Neuronal stem cell (in vitro differentiated cells): Measurements from ENCODE around the gene ITSN2.
"Not testable (repeated sequence)": the region's sequence is repeated elsewhere in the genome, so short reads cannot be mapped to it uniquely, and the experiment has no call there.

ENCODE experiments used
- DNase-seq: peaks from one replicate; pipeline ENCODE4 v3.0.0-alpha.2; 2013; ENCODE audit warnings: low spot score
- H2AFZ ChIP-seq: one replicate; pipeline ENCODE4 v1.6.1; 2013; ENCODE audit warnings: mild to moderate bottlenecking, low read length, inconsistent platforms
- H2AK5ac ChIP-seq: 2 replicates; pipeline ENCODE4 v1.6.1; 2013; ENCODE audit warnings: low read depth, mild to moderate bottlenecking, inconsistent platforms, low read length, moderate library complexity, mixed read lengths
- H2BK120ac ChIP-seq: 2 replicates; pipeline ENCODE4 v1.6.1; 2013; ENCODE audit warnings: low read depth, mild to moderate bottlenecking, inconsistent platforms, low read length, moderate library complexity, mixed read lengths
- H2BK12ac ChIP-seq: one replicate; pipeline ENCODE4 v1.6.1; 2013; ENCODE audit warnings: low read length, inconsistent platforms
- H2BK15ac ChIP-seq: 2 replicates; pipeline ENCODE4 v1.6.1; 2013; ENCODE audit warnings: mild to moderate bottlenecking, low read length, inconsistent platforms, mixed read lengths
- H2BK5ac ChIP-seq: one replicate; pipeline ENCODE4 v1.6.1; 2013; ENCODE audit warnings: inconsistent platforms, mild to moderate bottlenecking, low read length, moderate library complexity
- H3K14ac ChIP-seq: one replicate; pipeline ENCODE4 v1.6.1; 2013; ENCODE audit warnings: low read length, inconsistent platforms
- H3K18ac ChIP-seq: 2 replicates; pipeline ENCODE4 v1.6.1; 2013; ENCODE audit warnings: low read length, inconsistent platforms
- H3K23ac ChIP-seq: 2 replicates; pipeline ENCODE4 v1.6.1; 2013; ENCODE audit warnings: low read depth, mild to moderate bottlenecking, mixed read lengths, low read length, inconsistent platforms; ENCODE audit not compliant: poor library complexity
- H3K27ac ChIP-seq: replicated peaks from 3 replicates; pipeline ENCODE4 v1.5.1; 2013; ENCODE audit warnings: low read length, inconsistent platforms
- H3K27me3 ChIP-seq, 3 experiments: 2 replicates each; pipeline ENCODE4 v1.6.1; 2013; ENCODE audit warnings: low read length in 3 of 3, mild to moderate bottlenecking in 2 of 3, inconsistent platforms in 1 of 3, low read depth in 1 of 3, mixed read lengths in 1 of 3, moderate library complexity in 1 of 3; ENCODE audit not compliant: control insufficient read depth in 3 of 3, insufficient read depth in 3 of 3
- H3K36me3 ChIP-seq, 2 donors: replicated peaks in 1 of 2; 2 replicates each; pipeline ENCODE4 v1.6.1; 2013; ENCODE audit warnings: low read length in 2 of 2; ENCODE audit not compliant: control insufficient read depth in 2 of 2, insufficient read depth in 2 of 2
- H3K4ac ChIP-seq: 2 replicates; pipeline ENCODE4 v1.6.1; 2013; ENCODE audit warnings: inconsistent platforms, mild to moderate bottlenecking, low read length, moderate library complexity
- H3K4me1 ChIP-seq, 2 donors: 1 replicate in 1 of 2; 2 replicates in 1 of 2; pipeline ENCODE4 v1.6.1; 2013; ENCODE audit warnings: low read length in 2 of 2, low read depth in 1 of 2; ENCODE audit not compliant: control insufficient read depth in 2 of 2, insufficient read depth in 1 of 2
- H3K4me2 ChIP-seq: one replicate; pipeline ENCODE4 v1.6.1; 2013; ENCODE audit warnings: mild to moderate bottlenecking, low read length, inconsistent platforms; ENCODE audit not compliant: insufficient read depth, poor library complexity, severe bottlenecking
- H3K4me3 ChIP-seq, 2 donors: 2 replicates each; pipeline ENCODE4 v1.5.1; 2013; ENCODE audit warnings: low read length in 2 of 2, mild to moderate bottlenecking in 2 of 2, inconsistent platforms in 1 of 2, moderate library complexity in 1 of 2
- H3K79me1 ChIP-seq: one replicate; pipeline ENCODE4 v1.6.1; 2013; ENCODE audit warnings: low read depth, mild to moderate bottlenecking, inconsistent platforms, low read length, moderate library complexity
- H3K9ac ChIP-seq: one replicate; pipeline ENCODE4 v1.6.1; 2013; ENCODE audit warnings: mild to moderate bottlenecking, low read depth, low read length, inconsistent platforms; ENCODE audit not compliant: poor library complexity
- H3K9me3 ChIP-seq, 2 donors: replicated peaks in 1 of 2; 2 replicates each; pipeline versions ENCODE3 to v1.6.1; 2013; ENCODE audit warnings: low read length in 2 of 2, mild to moderate bottlenecking in 2 of 2, inconsistent platforms in 1 of 2, low read depth in 1 of 2, mixed read lengths in 1 of 2, moderate library complexity in 1 of 2; ENCODE audit not compliant: control insufficient read depth in 2 of 2, insufficient read depth in 1 of 2
- H4K8ac ChIP-seq: one replicate; pipeline ENCODE4 v1.6.1; 2013; ENCODE audit warnings: low read depth, mild to moderate bottlenecking, inconsistent platforms, low read length, moderate library complexity
- H4K91ac ChIP-seq: one replicate; pipeline ENCODE4 v1.6.1; 2013; ENCODE audit warnings: low read length, low read depth, mild to moderate bottlenecking, inconsistent platforms; ENCODE audit not compliant: poor library complexity
- WGBS, 2 donors: extraction: QIAGEN DNeasy Blood & Tissue Kit; methylation state at CpG; one replicate each; pipeline ENCODE4 v1.1.7; 2013; ENCODE audit warnings: missing lambda C conversion rate in 2 of 2, mixed read lengths in 1 of 2; ENCODE audit not compliant: insufficient read length in 2 of 2, insufficient replicate concordance in 1 of 2; ENCODE audit errors: extremely low coverage in 2 of 2; 5-methylcytosine and 5-hydroxymethylcytosine counted together

ITSN2 gene

DNA sequence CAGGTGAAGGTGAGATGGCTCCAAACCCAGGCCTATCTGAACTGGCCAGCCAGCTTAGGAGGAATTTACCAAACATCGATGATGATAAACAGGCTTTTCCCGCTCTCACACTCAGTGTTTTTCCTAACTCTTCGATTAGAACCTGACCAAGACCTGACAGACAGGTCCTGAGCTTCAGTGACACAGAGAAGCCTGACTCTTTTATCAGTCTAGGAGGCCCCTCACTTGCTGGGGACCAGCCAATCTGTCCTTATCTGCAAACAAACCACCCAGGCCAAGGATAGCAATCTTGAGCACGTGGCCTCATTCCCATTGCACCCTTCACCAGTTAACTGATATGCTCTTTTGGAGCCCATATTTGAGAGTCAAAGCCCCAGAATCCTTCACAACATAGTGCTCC lies 1.9 kb upstream of the ITSN2 start:
- no peak overlapping the region for H4K91ac ChIP-seq
- H2AK5ac ChIP-seq, result no peak overlapping the region
- no peak overlapping the region for H3K23ac ChIP-seq
- DNase-seq, result no peak
- no peak overlapping the region for H3K18ac ChIP-seq
- peaks cover 0 to 9% of the 10 kb centered on the region in 2 donors for H3K4me1 ChIP-seq
- no peak overlapping the region for H2AFZ ChIP-seq
- H3K27me3 ChIP-seq, result peaks cover 0 to 21% (median 12%) of the 10 kb centered on the region in 3 experiments
- no peak overlapping the region for H2BK12ac ChIP-seq
- no peak overlapping the region for H3K4ac ChIP-seq
- H3K9ac ChIP-seq, result no peak overlapping the region
- no peak overlapping the region for H2BK5ac ChIP-seq
- no peak overlapping the region for H3K14ac ChIP-seq
- no peak overlapping the region for H2BK120ac ChIP-seq
- peaks cover 3% of the 10 kb centered on the region for H3K79me1 ChIP-seq
- H4K8ac ChIP-seq, result no peak overlapping the region
- no peak overlapping the region for H3K4me2 ChIP-seq
- no peaks in the 10 kb centered on the region for H3K9me3 ChIP-seq
- no peaks in the 10 kb centered on the region for H3K36me3 ChIP-seq
- H3K27ac ChIP-seq, result no peak overlapping the region
- H2BK15ac ChIP-seq, result no peak overlapping the region
- H3K4me3 ChIP-seq, result no peak overlapping the region
- no CpG with 5 or more reads among the region's 4 CpGs for WGBS, 2 donors

DNA sequence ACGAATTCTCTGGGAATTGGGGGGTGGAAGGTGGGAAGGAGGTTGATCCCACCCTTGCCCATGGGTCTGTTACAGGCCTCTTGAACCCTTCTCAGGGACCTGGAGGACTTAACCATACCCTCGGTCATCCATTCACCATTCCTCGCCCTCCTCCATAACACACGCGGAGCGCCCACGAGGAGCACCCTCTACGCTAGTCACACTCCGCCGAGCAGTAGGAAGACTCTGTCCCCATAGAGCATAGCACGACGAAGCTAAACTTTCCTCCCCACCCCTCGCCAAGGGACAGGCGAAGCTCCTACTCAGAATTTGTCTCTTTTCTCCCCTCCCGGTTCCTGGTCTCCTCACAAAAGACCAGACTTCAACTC lies 611 bp upstream of the ITSN2 start:
- H2BK5ac ChIP-seq, result no peak overlapping the region
- H3K4ac ChIP-seq, result no peak overlapping the region
- WGBS, 2 donors, result no CpG with 5 or more reads among the region's 15 CpGs

DNA sequence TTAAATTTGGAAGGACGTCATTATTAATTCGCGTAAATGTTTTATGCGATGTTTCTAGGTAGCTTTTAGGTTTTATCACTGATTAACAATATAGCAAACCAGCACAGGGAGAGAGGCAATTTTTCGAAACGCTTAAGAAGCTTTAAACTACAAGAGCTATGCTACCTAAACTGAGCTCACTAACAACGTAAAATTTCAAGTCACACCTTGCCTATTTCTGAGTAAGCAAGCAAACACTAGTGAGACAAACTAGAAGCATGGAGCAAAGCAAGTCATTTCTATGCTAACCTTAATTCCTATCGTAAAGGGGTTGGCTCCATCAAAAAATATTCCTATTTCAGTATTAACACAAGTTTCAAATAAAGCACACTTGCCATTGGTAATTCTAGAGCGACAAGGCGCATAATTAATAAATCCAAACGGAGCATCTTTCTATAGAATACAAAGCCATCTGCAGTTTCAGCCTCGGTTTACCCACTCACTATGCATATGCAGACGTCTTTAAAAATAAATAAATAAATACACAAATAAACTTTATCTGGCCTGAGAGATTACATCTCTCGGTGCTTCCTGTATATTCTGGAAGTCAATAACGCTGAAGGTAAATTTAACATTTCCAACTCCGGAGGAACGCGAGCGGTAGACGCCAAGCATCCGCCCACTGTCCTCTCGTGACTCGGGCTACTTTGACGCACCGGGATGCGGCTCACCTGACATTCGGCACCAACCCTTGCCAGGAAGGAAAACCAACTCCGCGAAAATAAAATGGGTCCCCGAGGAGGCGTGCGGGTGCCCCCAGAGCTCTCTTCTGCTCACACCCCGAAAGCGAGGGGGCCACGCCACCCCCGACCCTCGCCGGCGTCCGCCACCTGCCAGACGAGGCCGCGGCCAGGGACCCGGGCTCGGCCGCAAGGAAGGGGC lies 947 bp downstream of the ITSN2 start:
- peak overlapping the region; percentile 99 for H2BK15ac ChIP-seq
- H3K23ac ChIP-seq, result peak overlapping the region; percentile 98
- peak overlapping the region; percentile 98 for H3K9ac ChIP-seq
- no peak overlapping the region for H2BK12ac ChIP-seq
- H2AK5ac ChIP-seq, result no peak overlapping the region
- H3K36me3 ChIP-seq, result no peaks in the 10 kb centered on the region
- H3K4me2 ChIP-seq, result peak overlapping the region; percentile 86
- H3K9me3 ChIP-seq, result no peaks in the 10 kb centered on the region
- H4K8ac ChIP-seq, result no peak overlapping the region
- no peak overlapping the region for H2BK120ac ChIP-seq
- peak overlapping the region; percentile 89 for H3K14ac ChIP-seq
- no peak overlapping the region for H3K27ac ChIP-seq
- peaks cover 0 to 9% of the 10 kb centered on the region in 2 donors for H3K4me1 ChIP-seq
- no peak overlapping the region for H3K4ac ChIP-seq
- no peak overlapping the region for H2BK5ac ChIP-seq
- H3K79me1 ChIP-seq, result peaks cover 3% of the 10 kb centered on the region
- no CpG with 5 or more reads among the region's 46 CpGs for WGBS, 2 donors
- peaks cover 0 to 16% (median 12%) of the 10 kb centered on the region in 3 experiments for H3K27me3 ChIP-seq
- DNase-seq, result no peak
- H3K4me3 ChIP-seq, result peak overlapping the region; percentile 89 to 98
- no peak overlapping the region for H4K91ac ChIP-seq
- peak overlapping the region; percentile 99 for H3K18ac ChIP-seq
- H2AFZ ChIP-seq, result peak overlapping the region; percentile 99

More for the DNA sequence above, 611 bp upstream of the ITSN2 start:
- H2BK15ac ChIP-seq, result peak overlapping the region; percentile 99
- H3K27ac ChIP-seq, result no peak overlapping the region
- peaks cover 3% of the 10 kb centered on the region for H3K79me1 ChIP-seq
- no peak overlapping the region for H4K8ac ChIP-seq
- no peak overlapping the region for H3K9ac ChIP-seq
- peak overlapping the region; percentile 99 for H3K18ac ChIP-seq
- H3K14ac ChIP-seq, result no peak overlapping the region
- peak overlapping the region; percentile 73 for H2AK5ac ChIP-seq
- H3K23ac ChIP-seq, result no peak overlapping the region
- no peak for DNase-seq
- no peak overlapping the region for H2BK12ac ChIP-seq
- no peak overlapping the region for H4K91ac ChIP-seq
- H3K9me3 ChIP-seq, result no peaks in the 10 kb centered on the region
- peaks cover 0 to 21% (median 12%) of the 10 kb centered on the region in 3 experiments for H3K27me3 ChIP-seq
- peak overlapping the region; percentile 89 to 98 for H3K4me3 ChIP-seq
- peaks cover 0 to 9% of the 10 kb centered on the region in 2 donors for H3K4me1 ChIP-seq
- H2BK120ac ChIP-seq, result no peak overlapping the region
- peak overlapping the region; percentile 99 for H2AFZ ChIP-seq
- no peaks in the 10 kb centered on the region for H3K36me3 ChIP-seq
- no peak overlapping the region for H3K4me2 ChIP-seq

DNA sequence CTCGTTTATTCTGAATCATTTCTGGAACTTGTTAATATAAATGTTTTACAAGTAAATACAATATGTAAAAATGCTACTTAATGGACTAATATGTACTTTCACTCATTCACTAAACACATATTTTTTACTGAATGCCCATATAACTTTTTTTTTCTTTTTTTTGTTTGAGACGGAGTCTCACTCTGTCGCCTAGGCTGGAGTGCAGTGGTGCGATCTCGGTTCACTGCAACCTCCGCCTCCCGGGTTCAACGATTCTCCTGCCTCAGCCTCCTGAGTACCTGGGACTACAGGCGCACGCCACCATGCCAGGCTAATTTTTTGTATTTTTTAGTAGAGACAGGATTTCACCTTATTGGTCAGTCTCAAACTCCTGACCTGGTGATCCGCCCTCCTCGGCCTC lies 2.6 kb downstream of the ITSN2 start:
- not testable (repeated sequence) for H3K23ac ChIP-seq, H2BK120ac ChIP-seq, H2BK5ac ChIP-seq, H3K36me3 ChIP-seq, H3K4me2 ChIP-seq, H3K9ac ChIP-seq, H3K4me3 ChIP-seq, DNase-seq, H3K18ac ChIP-seq, H2AFZ ChIP-seq, H3K9me3 ChIP-seq, H4K8ac ChIP-seq, H3K4ac ChIP-seq, H3K79me1 ChIP-seq, H3K14ac ChIP-seq, H3K27ac ChIP-seq, H2AK5ac ChIP-seq, H2BK12ac ChIP-seq, H4K91ac ChIP-seq, H2BK15ac ChIP-seq
- no CpG with 5 or more reads among the region's 12 CpGs for WGBS, 2 donors
- Histone ChIP-seq H3K27me3 (peaks cover 0 to 12% (median 10%) of the 10 kb centered on the region in 3 experiments), H3K4me1 (peaks cover 0 to 10% of the 10 kb centered on the region in 2 donors)
